ENCODE data around the gene NAB2.

DNA sequence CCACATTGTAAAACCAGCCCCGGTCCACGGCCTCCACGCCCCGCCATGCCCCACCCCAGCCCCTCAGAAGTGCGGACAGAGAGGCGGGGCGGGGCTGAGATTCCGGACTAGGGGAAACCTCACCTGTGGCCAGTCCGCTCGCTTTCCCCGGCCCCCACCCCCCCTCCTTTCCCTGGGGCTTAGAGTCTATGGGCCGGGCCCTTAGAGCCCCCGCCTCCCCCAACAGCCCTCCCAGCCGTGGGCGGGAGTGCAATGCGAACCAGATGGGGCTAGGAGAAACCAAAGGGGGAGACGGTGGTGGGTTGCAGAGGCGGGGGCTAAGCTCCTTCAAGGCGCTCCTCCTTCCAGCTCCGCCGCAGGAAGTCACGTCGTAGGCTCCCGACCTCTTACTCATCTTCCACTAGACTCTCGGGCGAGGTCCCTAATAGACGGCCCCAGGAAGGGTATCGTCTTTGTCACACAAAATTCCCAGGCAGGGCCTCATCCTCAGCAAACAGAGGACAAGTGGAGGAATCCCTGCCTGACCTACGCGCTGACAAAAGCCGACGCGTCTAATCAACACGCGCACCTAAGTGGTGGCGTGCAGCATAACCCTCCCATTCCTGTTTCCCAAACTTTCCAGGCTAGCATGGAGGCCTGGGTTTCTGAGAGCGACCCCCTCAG, 1.1 kb upstream of the NAB2 start:
- peak in 1 of 3 donors; percentile 50 for TF ChIP-seq POLR2AphosphoS5 (IDR thresholded peaks at IDR 0.05)
- TF ChIP-seq POLR2A (IDR thresholded peaks at IDR 0.05) = no peak
